H9 (cell line): Measurements from ENCODE around the gene HEATR1. TPM values are rescaled to one million over a fixed set of nuclear protein-coding genes. Genes with fewer than 3 reads are reported as not detected.

Experiments
- DNase-seq: peaks from one replicate; pipeline ENCODE4 v3.0.0-alpha.2; 2017
- H2AFZ ChIP-seq: one replicate; pipeline ENCODE4 v1.6.1; 2013; ENCODE audit warnings: mild to moderate bottlenecking, low read length, control low read depth, moderate library complexity
- H2AK5ac ChIP-seq: 2 replicates; pipeline ENCODE4 v1.6.1; 2013; ENCODE audit warnings: low read length, control low read depth, mixed read lengths; ENCODE audit not compliant: insufficient read length
- H2BK120ac ChIP-seq: one replicate; pipeline ENCODE4 v1.6.1; 2013; ENCODE audit warnings: low read depth, mild to moderate bottlenecking, low read length, control low read depth, inconsistent platforms; ENCODE audit not compliant: poor library complexity, severe bottlenecking
- H2BK12ac ChIP-seq: 2 replicates; pipeline ENCODE4 v1.6.1; 2013; ENCODE audit warnings: low read length, control low read depth, mixed read lengths, low read depth; ENCODE audit not compliant: insufficient read length
- H2BK15ac ChIP-seq: 2 replicates; pipeline ENCODE4 v1.6.1; 2013; ENCODE audit warnings: low read depth, low read length, control low read depth
- H2BK20ac ChIP-seq: one replicate; pipeline ENCODE4 v1.6.1; 2013; ENCODE audit warnings: low read depth, mild to moderate bottlenecking, low read length, control low read depth, inconsistent platforms; ENCODE audit not compliant: poor library complexity, severe bottlenecking
- H2BK5ac ChIP-seq: 2 replicates; pipeline ENCODE4 v1.6.1; 2013; ENCODE audit warnings: low read length, control low read depth, mixed read lengths; ENCODE audit not compliant: insufficient read length
- H3K14ac ChIP-seq: 2 replicates; pipeline ENCODE4 v1.6.1; 2013; ENCODE audit warnings: low read length, control low read depth; ENCODE audit not compliant: insufficient read depth
- H3K18ac ChIP-seq: 2 replicates; pipeline ENCODE4 v1.6.1; 2013; ENCODE audit warnings: low read depth, mild to moderate bottlenecking, mixed read lengths, low read length, control low read depth; ENCODE audit not compliant: insufficient read length
- H3K23ac ChIP-seq: 2 replicates; pipeline ENCODE4 v1.6.1; 2013; ENCODE audit warnings: low read length, control low read depth, mixed read lengths, low read depth; ENCODE audit not compliant: insufficient read length
- H3K23me2 ChIP-seq: 2 replicates; pipeline ENCODE4 v1.6.1; 2013; ENCODE audit warnings: low read depth, mild to moderate bottlenecking, mixed read lengths, low read length, control low read depth; ENCODE audit not compliant: insufficient read length, poor library complexity, severe bottlenecking
- H3K27ac ChIP-seq: 2 replicates; pipeline ENCODE4 v1.5.1; 2013; ENCODE audit warnings: low read length, control low read depth, mixed read lengths, low read depth; ENCODE audit not compliant: insufficient read length
- H3K27me3 ChIP-seq: 2 replicates; pipeline ENCODE4 v1.6.1; 2013; ENCODE audit warnings: low read length, control low read depth, inconsistent platforms; ENCODE audit not compliant: insufficient read depth
- H3K4ac ChIP-seq: 2 replicates; pipeline ENCODE4 v1.6.1; 2013; ENCODE audit warnings: low read depth, mild to moderate bottlenecking, control low read depth, inconsistent platforms, low read length, moderate library complexity
- H3K4me1 ChIP-seq: 2 replicates; pipeline ENCODE4 v1.6.1; 2013; ENCODE audit warnings: low read length, control low read depth, inconsistent platforms; ENCODE audit not compliant: insufficient read depth
- H3K4me2 ChIP-seq: 2 replicates; pipeline ENCODE4 v1.6.1; 2013; ENCODE audit warnings: low read length, control low read depth, mixed read lengths; ENCODE audit not compliant: insufficient read length, insufficient read depth
- H3K56ac ChIP-seq: 2 replicates; pipeline ENCODE4 v1.6.1; 2013; ENCODE audit warnings: low read depth, mild to moderate bottlenecking, mixed read lengths, low read length, control low read depth; ENCODE audit not compliant: insufficient read length
- H3K79me1 ChIP-seq: 2 replicates; pipeline ENCODE4 v1.6.1; 2013; ENCODE audit warnings: low read depth, mild to moderate bottlenecking, moderate library complexity, low read length, control low read depth, inconsistent platforms; ENCODE audit not compliant: insufficient read depth, poor library complexity, severe bottlenecking
- H3K79me2 ChIP-seq: 2 replicates; pipeline ENCODE4 v1.6.1; 2013; ENCODE audit warnings: low read length, control low read depth, inconsistent platforms; ENCODE audit not compliant: insufficient read depth
- H3K9ac ChIP-seq: 2 replicates; pipeline ENCODE4 v1.6.1; 2013; ENCODE audit warnings: low read length, control low read depth, mixed read lengths; ENCODE audit not compliant: insufficient read length; ENCODE audit errors: extremely low read depth
- H3K9me3 ChIP-seq: one replicate; pipeline ENCODE4 v1.6.1; 2013; ENCODE audit warnings: low read depth, low read length, inconsistent platforms; ENCODE audit not compliant: control insufficient read depth
- H3T11ph ChIP-seq: one replicate; pipeline ENCODE4 v1.6.1; 2013; ENCODE audit warnings: mild to moderate bottlenecking, low read length, control low read depth, inconsistent platforms
- H4K20me1 ChIP-seq: one replicate; pipeline ENCODE4 v1.6.1; 2013; ENCODE audit not compliant: control insufficient read depth, insufficient read length, insufficient read depth
- H4K5ac ChIP-seq: 2 replicates; pipeline ENCODE4 v1.6.1; 2013; ENCODE audit warnings: low read depth, mild to moderate bottlenecking, mixed read lengths, low read length, control low read depth; ENCODE audit not compliant: insufficient read length
- H4K8ac ChIP-seq: replicated peaks from 2 replicates; pipeline ENCODE4 v1.6.1; 2013; ENCODE audit warnings: low read length, control low read depth, mixed read lengths, low read depth; ENCODE audit not compliant: insufficient read length
- H4K91ac ChIP-seq: 2 replicates; pipeline ENCODE4 v1.6.1; 2013; ENCODE audit warnings: low read depth, mild to moderate bottlenecking, moderate library complexity, mixed read lengths, low read length, control low read depth; ENCODE audit not compliant: insufficient read length
- H3K27ac Mint-ChIP-seq, 3 experiments: 2 replicates in 2 of 3; 3 replicates in 1 of 3; pipeline ENCODE4 v1.8.0; 2020 to 2021; ENCODE audit warnings: mixed read lengths in 3 of 3, mild to moderate bottlenecking in 1 of 3, moderate library complexity in 1 of 3
- H3K27me3 Mint-ChIP-seq: 2 replicates; pipeline ENCODE4 v1.8.0; 2021; ENCODE audit warnings: low read depth, mild to moderate bottlenecking, moderate library complexity, mixed read lengths
- H3K36me3 Mint-ChIP-seq, 3 experiments: 2 replicates in 2 of 3; 3 replicates in 1 of 3; pipeline ENCODE4 v1.8.0; 2020 to 2021; ENCODE audit warnings: low read depth in 3 of 3, mixed read lengths in 3 of 3; ENCODE audit not compliant: insufficient read depth in 1 of 3
- H3K4me1 Mint-ChIP-seq, 2 experiments: 2 replicates each; pipeline ENCODE4 v1.8.0; 2020; ENCODE audit warnings: mixed read lengths in 2 of 2
- H3K4me3 Mint-ChIP-seq, 2 experiments: 2 replicates in 1 of 2; 3 replicates in 1 of 2; pipeline ENCODE4 v1.8.0; 2020 to 2021; ENCODE audit warnings: mild to moderate bottlenecking in 2 of 2, mixed read lengths in 2 of 2, moderate library complexity in 1 of 2
- H3K9me3 Mint-ChIP-seq, 2 experiments: 2 replicates in 1 of 2; 3 replicates in 1 of 2; pipeline ENCODE4 v1.8.0; 2020; ENCODE audit warnings: mild to moderate bottlenecking in 2 of 2, mixed read lengths in 2 of 2, moderate library complexity in 1 of 2
- CTCF ChIP-seq: fragments of 200-600 bp; sonication (generic); conservative IDR thresholded peaks from 3 replicates; pipeline ENCODE4 v1.8.0; 2021; ENCODE audit warnings: antibody characterized with exemption, mild to moderate bottlenecking
- WGBS: extraction: QIAGEN DNeasy Blood & Tissue Kit; methylation state at CpG from one replicate; pipeline ENCODE4 v1.1.7; 2013; ENCODE audit warnings: missing lambda C conversion rate, low lambda C conversion rate, mixed read lengths; ENCODE audit not compliant: insufficient read length; ENCODE audit errors: extremely low coverage; 5-methylcytosine and 5-hydroxymethylcytosine counted together
- total RNA-seq: library from RNA; stranded (reverse); gene quantifications from 2 replicates; pipeline ENCODE4 v1.2.1, GENCODE V29; 2021

Gene HEATR1
- total RNA-seq, 1 experiment from 2014 or later, result 88.2 TPM

GRCh38 chr1:236543065-236543669 lies 61.1 kb downstream of the HEATR1 start:
- Histone ChIP-seq H3T11ph (no peak overlapping the region), H3K27me3 (no peaks in the 10 kb centered on the region), H3K23ac (no peak overlapping the region), H3K4ac (no peak overlapping the region), H3K79me2 (no peaks in the 10 kb centered on the region), H4K8ac (no peak overlapping the region), H3K4me2 (no peak overlapping the region), H2BK15ac (no peak overlapping the region), H3K27ac (no peak overlapping the region), H3K9ac (no peak overlapping the region), H3K14ac (no peak overlapping the region), H2BK12ac (no peak overlapping the region), H2BK120ac (no peak overlapping the region), H4K91ac (no peak overlapping the region), H3K23me2 (no peaks in the 10 kb centered on the region), H2AFZ (no peak overlapping the region), H3K18ac (no peak overlapping the region), H3K56ac (no peak overlapping the region), H2AK5ac (no peak overlapping the region), H2BK20ac (no peak overlapping the region), H3K9me3 (no peaks in the 10 kb centered on the region), H4K20me1 (no peaks in the 10 kb centered on the region), H3K4me1 (0 out of 2 replicates have a peak, but pooled peaks cover 4% of the 10 kb centered on the region), H2BK5ac (no peak overlapping the region), H4K5ac (no peak overlapping the region), H3K79me1 (no peaks in the 10 kb centered on the region)
- peaks cover 10 to 63% (median 47%) of the 10 kb centered on the region in 3 experiments; a peak in 5 of 7 replicates for H3K36me3 Mint-ChIP-seq
- H3K27me3 Mint-ChIP-seq, result no peaks in the 10 kb centered on the region
- peak overlapping the region in 2 of 3 experiments; percentile 10 to 87; a peak in 2 of 7 replicates for H3K27ac Mint-ChIP-seq
- H3K4me3 Mint-ChIP-seq, result no peak overlapping the region
- H3K9me3 Mint-ChIP-seq, result no peaks in the 10 kb centered on the region; a peak in 1 of 5 replicates
- peak; percentile 56 for TF ChIP-seq CTCF
- H3K4me1 Mint-ChIP-seq, result peaks cover 0 to 1% of the 10 kb centered on the region in 2 experiments; a peak in 1 of 4 replicates
- WGBS, result no CpG with 5 or more reads among the region's 16 CpGs
- DNase-seq, result peak; percentile 41
